ENCODE measurements around the gene SCG2.

Gene SCG2

GRCh38 chr2:223601932-223602666 is at the start of gene SCG2:
Gene SCG2, minus strand, starts transcription at chr2:223602361. Its CDS starts 3,079 bp downstream, at chr2:223599282.
- peak; percentile 68 for DNase-seq (ENCODE audit: low spot score)

GRCh38 chr2:223649554-223650533 is 47.7 kb upstream of the SCG2 start:
- no peak for DNase-seq (ENCODE audit: low spot score)

GRCh38 chr2:223648755-223649154 is 46.6 kb upstream of the SCG2 start:
- no peak for DNase-seq (ENCODE audit: low spot score)

GRCh38 chr2:223647258-223647952 is 45.2 kb upstream of the SCG2 start:
- no peak for DNase-seq (ENCODE audit: low spot score)

GRCh38 chr2:223644136-223644535 is 42.0 kb upstream of the SCG2 start:
- DNase-seq (ENCODE audit: low spot score): no peak

GRCh38 chr2:223643309-223643708 is 41.1 kb upstream of the SCG2 start:
- DNase-seq (ENCODE audit: low spot score): no peak

GRCh38 chr2:223642506-223642905 is 40.3 kb upstream of the SCG2 start:
- DNase-seq (ENCODE audit: low spot score): no peak

- DNase-seq (ENCODE audit: low spot score): no peak
Observed at GRCh38 chr2:223641082-223641481, 38.9 kb upstream of the SCG2 start.

GRCh38 chr2:223635080-223635479 is 32.9 kb upstream of the SCG2 start:
- no peak for DNase-seq (ENCODE audit: low spot score)

GRCh38 chr2:223634238-223634637 is 32.1 kb upstream of the SCG2 start:
- DNase-seq (ENCODE audit: low spot score): no peak

GRCh38 chr2:223633656-223634055 is 31.5 kb upstream of the SCG2 start:
- no peak for DNase-seq (ENCODE audit: low spot score)

GRCh38 chr2:223632826-223633225 is 30.7 kb upstream of the SCG2 start:
- DNase-seq (ENCODE audit: low spot score): no peak

- DNase-seq (ENCODE audit: low spot score): no peak
Observed at GRCh38 chr2:223626716-223627115, 24.6 kb upstream of the SCG2 start.

GRCh38 chr2:223625652-223626051 is 23.5 kb upstream of the SCG2 start:
- DNase-seq (ENCODE audit: low spot score): no peak

- no peak for DNase-seq (ENCODE audit: low spot score)
Observed at GRCh38 chr2:223621901-223622300, 19.7 kb upstream of the SCG2 start.

GRCh38 chr2:223619486-223620129 is 17.4 kb upstream of the SCG2 start:
- no peak for DNase-seq (ENCODE audit: low spot score)

GRCh38 chr2:223618172-223619035 is 16.2 kb upstream of the SCG2 start:
- no peak for DNase-seq (ENCODE audit: low spot score)

GRCh38 chr2:223614534-223614933 is 12.4 kb upstream of the SCG2 start:
- DNase-seq (ENCODE audit: low spot score): no peak

- DNase-seq (ENCODE audit: low spot score): peak; percentile 36
Observed at GRCh38 chr2:223613017-223613950, 11.1 kb upstream of the SCG2 start.

- no peak for DNase-seq (ENCODE audit: low spot score)
Observed at GRCh38 chr2:223612501-223612900, 10.3 kb upstream of the SCG2 start.

Measured in D341Med (cell line).